Measurements from ENCODE around the gene MAST4.

MAST4 gene

DNA sequence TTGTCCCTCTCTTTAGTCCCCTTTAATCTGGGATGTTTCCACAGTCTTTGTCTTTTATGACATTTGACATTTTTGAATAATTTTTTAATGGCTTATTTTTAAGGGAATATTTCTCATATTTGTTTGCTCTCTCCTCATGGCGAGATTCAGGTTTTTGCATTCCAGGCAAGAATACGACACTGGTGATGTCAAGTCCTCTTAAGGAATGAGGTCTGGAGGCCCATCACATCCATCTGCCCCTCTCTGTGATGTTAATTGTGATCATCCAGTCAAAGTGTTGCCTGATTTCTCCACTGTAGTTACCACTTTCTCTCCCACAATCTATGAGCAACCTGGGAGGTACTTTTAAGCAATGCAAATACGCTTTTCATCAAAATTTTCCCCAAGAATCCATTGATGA, 193.2 kb downstream of the MAST4 start:
- no peaks in the 10 kb centered on the region for H3K9me3 ChIP-seq (ENCODE audit: severe bottlenecking)
- H3K27ac ChIP-seq (ENCODE audit: poor library complexity, severe bottlenecking): no peak overlapping the region
- DNase-seq (ENCODE audit: low spot score) (no peak), ATAC-seq (ENCODE audit: low read depth) (no peak)
- no peaks in the 10 kb centered on the region for H3K27me3 ChIP-seq (ENCODE audit: insufficient read depth, poor library complexity, severe bottlenecking)
- no peak overlapping the region for H3K4me3 ChIP-seq (ENCODE audit: severe bottlenecking)
- H3K4me1 ChIP-seq (ENCODE audit: insufficient read depth, poor library complexity, severe bottlenecking): no peaks in the 10 kb centered on the region
- TF ChIP-seq, protein P1, sequence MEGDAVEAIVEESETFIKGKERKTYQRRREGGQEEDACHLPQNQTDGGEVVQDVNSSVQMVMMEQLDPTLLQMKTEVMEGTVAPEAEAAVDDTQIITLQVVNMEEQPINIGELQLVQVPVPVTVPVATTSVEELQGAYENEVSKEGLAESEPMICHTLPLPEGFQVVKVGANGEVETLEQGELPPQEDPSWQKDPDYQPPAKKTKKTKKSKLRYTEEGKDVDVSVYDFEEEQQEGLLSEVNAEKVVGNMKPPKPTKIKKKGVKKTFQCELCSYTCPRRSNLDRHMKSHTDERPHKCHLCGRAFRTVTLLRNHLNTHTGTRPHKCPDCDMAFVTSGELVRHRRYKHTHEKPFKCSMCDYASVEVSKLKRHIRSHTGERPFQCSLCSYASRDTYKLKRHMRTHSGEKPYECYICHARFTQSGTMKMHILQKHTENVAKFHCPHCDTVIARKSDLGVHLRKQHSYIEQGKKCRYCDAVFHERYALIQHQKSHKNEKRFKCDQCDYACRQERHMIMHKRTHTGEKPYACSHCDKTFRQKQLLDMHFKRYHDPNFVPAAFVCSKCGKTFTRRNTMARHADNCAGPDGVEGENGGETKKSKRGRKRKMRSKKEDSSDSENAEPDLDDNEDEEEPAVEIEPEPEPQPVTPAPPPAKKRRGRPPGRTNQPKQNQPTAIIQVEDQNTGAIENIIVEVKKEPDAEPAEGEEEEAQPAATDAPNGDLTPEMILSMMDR (IDR thresholded peaks at IDR 0.05; ENCODE audit: poor library complexity, severe bottlenecking): no peak
- no peaks in the 10 kb centered on the region for H3K36me3 ChIP-seq (ENCODE audit: low read depth)

DNA sequence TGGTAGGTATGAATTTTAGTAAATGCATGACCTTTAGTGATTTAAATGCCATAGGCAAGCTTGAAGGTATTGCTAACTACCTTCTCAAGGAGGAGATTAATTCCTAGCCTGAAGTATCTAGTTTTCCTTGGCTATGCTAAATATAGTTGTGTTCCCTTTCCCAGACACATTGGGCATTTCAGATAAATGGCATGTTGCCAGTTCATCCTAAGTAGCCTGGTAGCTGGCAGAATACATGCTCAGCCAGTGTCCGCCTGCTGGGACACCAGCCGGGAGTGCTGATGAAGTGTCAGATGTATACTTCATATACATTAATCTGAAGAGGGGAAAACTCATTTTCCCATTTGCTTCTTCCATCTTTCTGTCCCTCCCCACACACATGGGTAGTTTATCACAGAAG, 196.9 kb downstream of the MAST4 start:
- no peak for ATAC-seq (ENCODE audit: low read depth)
- H3K4me1 ChIP-seq (ENCODE audit: insufficient read depth, poor library complexity, severe bottlenecking): no peaks in the 10 kb centered on the region
- no peak overlapping the region for H3K27ac ChIP-seq (ENCODE audit: poor library complexity, severe bottlenecking)
- no peaks in the 10 kb centered on the region for H3K36me3 ChIP-seq (ENCODE audit: low read depth)
- H3K27me3 ChIP-seq (ENCODE audit: insufficient read depth, poor library complexity, severe bottlenecking): no peaks in the 10 kb centered on the region
- no peak overlapping the region for H3K4me3 ChIP-seq (ENCODE audit: severe bottlenecking)
- no peaks in the 10 kb centered on the region for H3K9me3 ChIP-seq (ENCODE audit: severe bottlenecking)
- TF ChIP-seq, protein P1 (IDR thresholded peaks at IDR 0.05; ENCODE audit: poor library complexity, severe bottlenecking): no peak
- no peak for DNase-seq (ENCODE audit: low spot score)

DNA sequence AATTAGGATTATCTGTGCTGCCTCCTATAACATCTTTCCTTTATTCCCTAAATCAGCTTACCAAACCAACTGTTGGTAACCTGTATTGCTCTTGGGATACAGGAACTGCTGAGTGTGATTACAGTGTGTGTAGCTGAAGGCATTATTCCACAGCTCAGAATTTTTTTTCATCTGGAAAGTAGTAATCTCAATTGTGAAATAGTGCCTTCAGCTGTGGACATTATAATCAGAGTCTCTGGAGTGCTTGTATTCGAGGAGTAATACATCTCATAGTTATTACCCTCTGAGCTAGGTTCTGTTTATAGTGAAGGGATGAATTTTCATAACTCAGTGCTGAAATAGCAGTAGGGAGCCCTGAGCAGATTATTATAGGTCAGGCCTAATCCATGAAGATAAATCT, 199.5 kb downstream of the MAST4 start:
- TF ChIP-seq, protein P1 (IDR thresholded peaks at IDR 0.05; ENCODE audit: poor library complexity, severe bottlenecking): no peak
- no peak for ATAC-seq (ENCODE audit: low read depth)

DNA sequence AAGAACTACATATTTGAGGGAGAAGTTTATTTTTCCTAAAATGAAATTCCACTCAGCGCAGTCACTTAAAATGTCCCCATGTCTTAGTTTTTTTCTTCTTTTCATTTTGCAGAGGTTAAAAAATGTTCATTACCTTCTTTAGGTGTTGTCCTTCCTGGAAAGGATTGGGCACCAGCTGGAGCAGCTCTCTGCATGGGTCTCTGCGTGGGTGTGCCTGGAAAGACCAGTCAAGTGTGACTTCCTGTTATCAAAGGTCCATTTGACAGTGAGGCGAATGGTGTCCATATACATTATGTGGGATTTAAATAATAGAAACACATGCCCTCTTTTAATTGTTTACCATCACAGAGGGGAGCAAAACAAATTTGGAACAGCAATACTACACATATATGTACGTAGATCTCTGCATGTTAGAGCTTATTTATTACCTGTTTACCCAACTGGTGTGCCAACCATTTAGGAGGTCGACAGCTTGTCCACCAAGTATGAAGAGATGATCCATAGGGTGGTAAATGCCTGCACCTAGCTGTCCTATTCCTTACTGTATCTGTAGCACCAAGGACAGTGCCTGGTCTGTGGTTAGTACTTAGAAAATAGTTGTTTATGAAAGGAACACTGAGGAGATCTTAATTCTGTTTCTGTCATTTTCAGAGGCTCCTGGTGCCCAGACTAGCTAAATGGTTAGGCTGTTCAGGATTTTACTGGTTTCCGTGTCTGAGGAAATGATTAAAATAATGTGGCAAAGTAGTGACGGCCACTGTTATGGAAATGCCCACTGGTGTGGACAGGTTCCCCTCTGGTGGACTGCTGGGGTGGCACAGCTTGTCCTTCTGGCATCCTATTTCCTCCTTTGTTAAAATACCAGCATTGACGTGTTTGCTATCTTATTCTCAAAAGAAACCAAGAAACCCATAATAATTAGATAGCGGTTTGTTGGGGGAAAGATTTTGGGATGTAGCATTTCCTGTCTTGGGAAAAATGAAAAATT, 200.4 kb downstream of the MAST4 start:
- Histone ChIP-seq H3K27ac (ENCODE audit: poor library complexity, severe bottlenecking) (no peak overlapping the region), H3K4me1 (ENCODE audit: insufficient read depth, poor library complexity, severe bottlenecking) (no peaks in the 10 kb centered on the region), H3K4me3 (ENCODE audit: severe bottlenecking) (no peak overlapping the region), H3K27me3 (ENCODE audit: insufficient read depth, poor library complexity, severe bottlenecking) (no peaks in the 10 kb centered on the region), H3K36me3 (ENCODE audit: low read depth) (no peaks in the 10 kb centered on the region), H3K9me3 (ENCODE audit: severe bottlenecking) (no peaks in the 10 kb centered on the region)
- TF ChIP-seq, protein P1 (IDR thresholded peaks at IDR 0.05; ENCODE audit: poor library complexity, severe bottlenecking): peak; percentile 26
- no peak for DNase-seq (ENCODE audit: low spot score)
- ATAC-seq (ENCODE audit: low read depth): peak; percentile 29; the same call in 1 of the 3 replicates

More for the DNA sequence above, 199.5 kb downstream of the MAST4 start:
- no peak for DNase-seq (ENCODE audit: low spot score)
- H3K27ac ChIP-seq (ENCODE audit: poor library complexity, severe bottlenecking): no peak overlapping the region
- no peaks in the 10 kb centered on the region for H3K36me3 ChIP-seq (ENCODE audit: low read depth)
- H3K4me3 ChIP-seq (ENCODE audit: severe bottlenecking): no peak overlapping the region
- H3K9me3 ChIP-seq (ENCODE audit: severe bottlenecking): no peaks in the 10 kb centered on the region
- no peaks in the 10 kb centered on the region for H3K4me1 ChIP-seq (ENCODE audit: insufficient read depth, poor library complexity, severe bottlenecking)
- H3K27me3 ChIP-seq (ENCODE audit: insufficient read depth, poor library complexity, severe bottlenecking): no peaks in the 10 kb centered on the region

DNA sequence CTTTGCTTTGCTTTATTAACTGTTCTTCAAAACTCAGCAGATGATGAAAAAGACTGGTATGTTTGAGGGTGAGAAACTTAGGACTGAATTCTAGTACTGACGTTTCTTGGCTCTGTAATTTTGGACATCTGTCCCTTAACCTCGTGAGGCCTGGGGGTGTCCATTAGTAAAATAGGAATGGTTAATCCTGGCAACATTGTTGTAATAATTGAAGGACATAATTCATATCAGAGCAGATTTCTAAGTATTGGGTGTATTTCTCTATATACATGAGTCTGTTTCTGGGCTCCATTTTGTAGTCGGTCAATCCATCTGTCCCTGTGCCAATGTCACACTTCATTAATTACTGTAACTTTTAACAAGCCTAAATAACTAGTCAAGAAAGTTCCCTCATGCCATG, 206.7 kb downstream of the MAST4 start:
- Histone ChIP-seq H3K36me3 (ENCODE audit: low read depth) (no peaks in the 10 kb centered on the region), H3K4me3 (ENCODE audit: severe bottlenecking) (no peak overlapping the region), H3K27me3 (ENCODE audit: insufficient read depth, poor library complexity, severe bottlenecking) (peaks cover 4% of the 10 kb centered on the region), H3K27ac (ENCODE audit: poor library complexity, severe bottlenecking) (no peak overlapping the region), H3K4me1 (ENCODE audit: insufficient read depth, poor library complexity, severe bottlenecking) (peaks cover 1% of the 10 kb centered on the region), H3K9me3 (ENCODE audit: severe bottlenecking) (no peaks in the 10 kb centered on the region)
- no peak for DNase-seq (ENCODE audit: low spot score)
- TF ChIP-seq, protein P1 (IDR thresholded peaks at IDR 0.05; ENCODE audit: poor library complexity, severe bottlenecking): no peak
- ATAC-seq (ENCODE audit: low read depth): no peak

Measured in RWPE2 (cell line).